Lung (tissue), 12 donors: ENCODE results near the gene XRCC2. TPM values are rescaled to one million over a fixed set of nuclear protein-coding genes. Genes with fewer than 3 reads are reported as not detected.

ENCODE experiments used
- ATAC-seq: fragments of 200-7000 bp; cut with Tn5 transposase; one replicate; pipeline ENCODE4 v1.9.1; 2020; ENCODE audit warnings: moderate number of reproducible peaks; ENCODE audit not compliant: insufficient read depth, low FRiP score
- DNase-seq, 3 donors: peaks; one replicate each; pipeline ENCODE4 v3.0.0-alpha.2; 2013 to 2017
- H3K27ac ChIP-seq, 2 donors: one replicate each; pipeline ENCODE4 v1.5.1; 2013; ENCODE audit warnings: mild to moderate bottlenecking in 2 of 2, moderate library complexity in 2 of 2, control low read depth in 1 of 2, inconsistent platforms in 1 of 2, low read depth in 1 of 2, low read length in 1 of 2
- H3K27me3 ChIP-seq, 3 donors: one replicate each; pipeline ENCODE4 v1.5.1; 2013; ENCODE audit warnings: low read length in 2 of 3; ENCODE audit not compliant: control insufficient read depth in 3 of 3, insufficient read depth in 3 of 3
- H3K36me3 ChIP-seq, 4 donors: one replicate each; pipeline ENCODE4 v1.5.1; 2013; ENCODE audit warnings: low read length in 4 of 4, mild to moderate bottlenecking in 1 of 4, moderate library complexity in 1 of 4; ENCODE audit not compliant: control insufficient read depth in 4 of 4, insufficient read depth in 4 of 4
- H3K4me1 ChIP-seq, 5 donors: one replicate each; pipeline ENCODE4 v1.5.1; 2013; ENCODE audit warnings: low read length in 5 of 5, mild to moderate bottlenecking in 2 of 5, moderate library complexity in 1 of 5; ENCODE audit not compliant: control insufficient read depth in 5 of 5, insufficient read depth in 5 of 5
- H3K4me3 ChIP-seq: one replicate; pipeline ENCODE4 v1.5.1; 2013; ENCODE audit warnings: mild to moderate bottlenecking, control low read depth, moderate library complexity
- H3K9ac ChIP-seq, 2 donors: one replicate each; pipeline ENCODE4 v1.5.1; 2013; ENCODE audit warnings: low read length in 2 of 2, control low read depth in 1 of 2; ENCODE audit not compliant: insufficient read depth in 1 of 2
- H3K9me3 ChIP-seq, 4 donors: one replicate each; pipeline ENCODE4 v1.5.1; 2013; ENCODE audit warnings: low read length in 3 of 4, mild to moderate bottlenecking in 1 of 4, moderate library complexity in 1 of 4; ENCODE audit not compliant: control insufficient read depth in 4 of 4, insufficient read depth in 3 of 4
- CTCF ChIP-seq: IDR thresholded peaks from 2 replicates; pipeline ENCODE4 v1.5.1; 2012; ENCODE audit warnings: mild to moderate bottlenecking; ENCODE audit errors: control extremely low read depth, extremely low read depth
- WGBS, 2 donors: extraction: QIAGEN DNeasy Blood & Tissue Kit; methylation state at CpG; one replicate each; pipeline ENCODE4 v1.1.7; 2013; 5-methylcytosine and 5-hydroxymethylcytosine counted together
- polyA plus RNA-seq, 2 donors: library from polyadenylated mRNA; stranded (reverse); fragments of 200-250 nt; gene quantifications; one replicate each; pipeline ENCODE4 v1.2.1, GENCODE V29; 2013
- total RNA-seq, 2 donors: library from RNA; depleted of rRNA in 1 of 2; stranded (reverse); fragments of >200 nt in 1 of 2; gene quantifications; one replicate each; pipeline ENCODE4 v1.2.1, GENCODE V29; 2014 to 2021
- donor health status: control.
- donor health status: control.
- donor health status: Bipolar disorder and iron deficiency.
- donor health status: healthy.
- donor health status: DM: yes; HTN: yes; CAD: no.

The XRCC2 gene
- total and polyA plus RNA-seq, 4 donors = 0.34 to 2.9 (median 1.0) TPM

DNA sequence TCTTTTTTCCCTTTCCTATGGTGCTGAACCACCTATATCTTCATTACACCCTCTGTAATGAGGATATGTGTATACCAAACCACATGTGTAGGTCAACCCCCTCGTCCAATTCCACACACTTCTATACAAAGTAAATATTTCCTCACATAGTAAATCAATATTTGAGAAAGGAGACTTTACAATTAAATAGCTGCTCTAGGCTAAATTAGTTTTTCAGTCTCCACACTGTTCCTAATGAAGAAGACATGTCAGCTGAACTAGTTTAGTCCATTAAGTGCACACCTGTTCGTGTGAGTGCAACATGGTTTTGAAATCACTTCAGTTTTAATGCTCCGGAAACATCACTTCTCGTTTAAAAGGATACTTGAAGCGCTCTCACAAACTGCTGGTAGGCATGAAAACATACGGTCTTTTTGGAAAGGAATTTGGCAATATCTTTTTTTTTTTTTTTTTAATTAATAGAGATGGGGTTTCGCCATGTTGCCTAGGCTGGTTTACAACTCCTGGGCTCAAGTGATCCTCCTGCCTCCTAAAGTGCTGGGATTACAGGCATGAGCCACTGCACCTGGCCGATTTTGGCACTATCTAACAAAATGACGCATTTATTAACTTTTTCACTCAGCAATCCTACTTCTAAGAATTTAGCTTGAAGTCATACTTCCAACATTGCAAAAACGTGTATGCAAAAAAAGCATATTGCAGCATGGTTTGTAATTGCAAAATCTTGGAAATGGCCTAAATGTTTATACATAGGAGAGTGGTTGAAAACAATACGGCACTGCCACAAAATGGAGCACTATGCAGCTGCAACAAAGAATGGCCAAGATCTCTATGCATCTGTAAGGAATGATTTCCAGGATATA, 2.1 kb upstream of the XRCC2 start:
- no peak for TF ChIP-seq CTCF
- H3K9me3 ChIP-seq = no peaks in the 10 kb centered on the region
- WGBS, 2 donors = 59 to 60% methylated on average over 11 of the region's 11 CpGs
- H3K9ac ChIP-seq = no peak overlapping the region
- H3K4me1 ChIP-seq = peaks cover 3 to 18% (median 8%) of the 10 kb centered on the region in 5 donors
- no peak overlapping the region for H3K4me3 ChIP-seq
- no peaks in the 10 kb centered on the region for H3K36me3 ChIP-seq
- no peak for ATAC-seq
- H3K27ac ChIP-seq = no peak overlapping the region
- H3K27me3 ChIP-seq = no peaks in the 10 kb centered on the region
- DNase-seq = peak in 2 of 3 donors; percentile 50 to 74

GRCh38 chr7:152674860-152675758, 832 bp downstream of the XRCC2 start:
- Histone ChIP-seq H3K9ac (peak overlapping the region; percentile 9 to 33), H3K4me3 (peak overlapping the region; percentile 59), H3K9me3 (no peaks in the 10 kb centered on the region), H3K27me3 (no peaks in the 10 kb centered on the region), H3K4me1 (peaks cover 3 to 12% (median 8%) of the 10 kb centered on the region in 5 donors), H3K27ac (no peak overlapping the region), H3K36me3 (no peaks in the 10 kb centered on the region)
- WGBS, 2 donors = 11 to 17% methylated on average over 16 of the region's 16 CpGs
- no peak for ATAC-seq
- TF ChIP-seq CTCF = no peak
- peak; percentile 90 to 98 (median 97) for DNase-seq

GRCh38 chr7:152673897-152674296, 2.0 kb downstream of the XRCC2 start:
- Histone ChIP-seq H3K27ac (no peak overlapping the region), H3K36me3 (no peaks in the 10 kb centered on the region), H3K4me1 (peaks cover 3 to 12% (median 8%) of the 10 kb centered on the region in 5 donors), H3K9ac (no peak overlapping the region), H3K9me3 (no peaks in the 10 kb centered on the region), H3K27me3 (no peaks in the 10 kb centered on the region), H3K4me3 (no peak overlapping the region)
- WGBS, 2 donors = 65 to 87% methylated on average over 2 of the region's 2 CpGs
- peak; percentile 64 to 93 (median 86) for DNase-seq
- TF ChIP-seq CTCF = no peak
- no peak for ATAC-seq
